ENCODE data around the gene ST3GAL4. TPM values are rescaled to one million over a fixed set of nuclear protein-coding genes. Genes with fewer than 3 reads are reported as not detected.

Gene ST3GAL4
- total RNA-seq, 1 donor from 2014 or later: 8.8 TPM

DNA sequence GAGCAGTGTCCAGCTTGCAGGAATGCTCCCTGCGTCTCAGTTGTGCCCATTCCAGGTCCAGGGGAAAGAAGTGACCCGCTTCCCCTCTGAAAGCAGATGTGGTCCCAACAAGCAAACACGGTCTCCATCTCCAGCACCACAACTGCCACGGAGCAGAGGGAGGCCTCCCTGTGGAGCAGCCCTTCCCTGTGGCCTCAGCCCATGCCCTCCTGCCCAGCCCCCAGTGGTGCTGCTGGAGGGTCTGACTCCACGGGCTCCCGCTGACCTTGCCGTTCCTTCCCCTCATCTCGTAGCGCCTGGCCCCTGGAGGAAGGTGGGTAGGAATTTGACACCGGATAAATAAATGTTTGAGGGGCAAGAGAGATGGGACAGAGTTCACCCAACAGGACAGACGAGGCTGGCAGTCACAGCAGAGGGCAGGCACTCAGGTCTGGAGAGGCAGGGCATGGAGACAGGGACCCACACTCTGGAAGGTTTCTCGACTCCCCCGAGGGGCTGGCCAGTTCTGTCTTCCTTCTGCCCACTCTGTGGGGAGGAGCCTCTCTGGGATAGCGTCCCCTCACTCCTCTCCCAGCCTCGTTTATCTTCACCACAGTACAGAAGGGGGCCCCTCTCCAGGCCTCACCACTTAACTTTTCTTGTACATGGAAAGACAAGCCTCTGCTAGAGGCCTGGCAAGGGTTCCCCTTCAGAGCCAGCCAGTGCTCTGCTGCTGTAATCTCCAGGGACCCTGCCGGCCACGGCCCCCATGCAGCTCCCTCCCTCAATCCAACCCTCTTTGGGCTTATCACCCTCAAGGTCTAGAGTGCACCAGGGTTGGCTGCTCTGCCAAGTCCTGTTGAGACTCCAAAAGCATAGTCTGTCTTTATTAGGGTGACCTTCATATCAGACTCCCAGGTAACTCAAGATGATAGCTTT lies 7.5 kb upstream of the ST3GAL4 start:
- Mint-ChIP-seq H3K27me3 (no peaks in the 10 kb centered on the region), H3K27ac (peak overlapping the region; percentile 71), H3K4me3 (ENCODE audit: low read depth) (no peak overlapping the region), H3K9me3 (ENCODE audit: low read depth) (no peaks in the 10 kb centered on the region), H3K36me3 (ENCODE audit: insufficient read depth) (peaks cover 2% of the 10 kb centered on the region), H3K4me1 (ENCODE audit: low read depth) (peaks cover 19% of the 10 kb centered on the region)
- DNase-seq (ENCODE audit: low spot score, unreplicated experiment): no peak
- TF ChIP-seq, protein P1, sequence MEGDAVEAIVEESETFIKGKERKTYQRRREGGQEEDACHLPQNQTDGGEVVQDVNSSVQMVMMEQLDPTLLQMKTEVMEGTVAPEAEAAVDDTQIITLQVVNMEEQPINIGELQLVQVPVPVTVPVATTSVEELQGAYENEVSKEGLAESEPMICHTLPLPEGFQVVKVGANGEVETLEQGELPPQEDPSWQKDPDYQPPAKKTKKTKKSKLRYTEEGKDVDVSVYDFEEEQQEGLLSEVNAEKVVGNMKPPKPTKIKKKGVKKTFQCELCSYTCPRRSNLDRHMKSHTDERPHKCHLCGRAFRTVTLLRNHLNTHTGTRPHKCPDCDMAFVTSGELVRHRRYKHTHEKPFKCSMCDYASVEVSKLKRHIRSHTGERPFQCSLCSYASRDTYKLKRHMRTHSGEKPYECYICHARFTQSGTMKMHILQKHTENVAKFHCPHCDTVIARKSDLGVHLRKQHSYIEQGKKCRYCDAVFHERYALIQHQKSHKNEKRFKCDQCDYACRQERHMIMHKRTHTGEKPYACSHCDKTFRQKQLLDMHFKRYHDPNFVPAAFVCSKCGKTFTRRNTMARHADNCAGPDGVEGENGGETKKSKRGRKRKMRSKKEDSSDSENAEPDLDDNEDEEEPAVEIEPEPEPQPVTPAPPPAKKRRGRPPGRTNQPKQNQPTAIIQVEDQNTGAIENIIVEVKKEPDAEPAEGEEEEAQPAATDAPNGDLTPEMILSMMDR (IDR thresholded peaks at IDR 0.05; ENCODE audit: unreplicated experiment): no peak

GRCh38 chr11:126348806-126349582 lies 6.5 kb upstream of the ST3GAL4 start:
- TF ChIP-seq, protein P1 (IDR thresholded peaks at IDR 0.05; ENCODE audit: unreplicated experiment): no peak
- Mint-ChIP-seq H3K4me1 (ENCODE audit: low read depth) (peaks cover 27% of the 10 kb centered on the region), H3K27ac (peak overlapping the region; percentile 71), H3K27me3 (no peaks in the 10 kb centered on the region), H3K9me3 (ENCODE audit: low read depth) (no peaks in the 10 kb centered on the region), H3K36me3 (ENCODE audit: insufficient read depth) (peaks cover 2% of the 10 kb centered on the region), H3K4me3 (ENCODE audit: low read depth) (no peak overlapping the region)
- DNase-seq (ENCODE audit: low spot score, unreplicated experiment): no peak

DNA sequence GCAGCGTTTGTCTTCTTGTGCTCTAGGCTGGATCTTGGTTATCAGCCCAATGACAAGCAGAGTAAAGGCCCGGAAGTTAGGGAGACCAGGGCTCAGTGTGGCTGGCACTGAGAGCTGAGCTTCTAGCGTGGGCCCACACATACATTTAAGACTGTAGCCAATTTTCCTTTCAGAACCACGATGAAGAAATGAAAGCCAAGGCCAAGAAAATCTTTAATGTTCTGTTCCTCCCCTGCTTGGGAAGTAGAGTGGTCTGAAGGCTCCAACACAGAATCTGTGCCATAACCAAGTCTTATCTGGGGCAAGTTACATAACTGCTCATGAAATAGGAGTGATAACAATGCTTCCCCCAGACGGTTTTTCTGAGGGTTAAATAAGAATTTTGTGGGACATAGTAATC lies 4.7 kb upstream of the ST3GAL4 start:
- H3K4me1 Mint-ChIP-seq (ENCODE audit: low read depth): peaks cover 34% of the 10 kb centered on the region
- no peaks in the 10 kb centered on the region for H3K9me3 Mint-ChIP-seq (ENCODE audit: low read depth)
- H3K36me3 Mint-ChIP-seq (ENCODE audit: insufficient read depth): peaks cover 2% of the 10 kb centered on the region
- no peaks in the 10 kb centered on the region for H3K27me3 Mint-ChIP-seq
- no peak overlapping the region for H3K27ac Mint-ChIP-seq
- TF ChIP-seq, protein P1 (IDR thresholded peaks at IDR 0.05; ENCODE audit: unreplicated experiment): no peak
- H3K4me3 Mint-ChIP-seq (ENCODE audit: low read depth): no peak overlapping the region
- no peak for DNase-seq (ENCODE audit: low spot score, unreplicated experiment)

GRCh38 chr11:126352163-126352562 lies 3.3 kb upstream of the ST3GAL4 start:
- Mint-ChIP-seq H3K27me3 (no peaks in the 10 kb centered on the region), H3K36me3 (ENCODE audit: insufficient read depth) (peaks cover 2% of the 10 kb centered on the region), H3K27ac (no peak overlapping the region), H3K4me1 (ENCODE audit: low read depth) (peaks cover 29% of the 10 kb centered on the region), H3K4me3 (ENCODE audit: low read depth) (no peak overlapping the region), H3K9me3 (ENCODE audit: low read depth) (no peaks in the 10 kb centered on the region)
- DNase-seq (ENCODE audit: low spot score, unreplicated experiment): no peak
- TF ChIP-seq, protein P1 (IDR thresholded peaks at IDR 0.05; ENCODE audit: unreplicated experiment): no peak
